RPMI8226 (cell line): ENCODE data around the gene S100PBP.

Experiments
- DNase-seq: peaks from one replicate; pipeline ENCODE4 v3.0.0-alpha.2; 2015

S100PBP gene

GRCh38 chr1:32888677-32889420 lies 71.4 kb downstream of the S100PBP start:
- no peak for DNase-seq

DNA sequence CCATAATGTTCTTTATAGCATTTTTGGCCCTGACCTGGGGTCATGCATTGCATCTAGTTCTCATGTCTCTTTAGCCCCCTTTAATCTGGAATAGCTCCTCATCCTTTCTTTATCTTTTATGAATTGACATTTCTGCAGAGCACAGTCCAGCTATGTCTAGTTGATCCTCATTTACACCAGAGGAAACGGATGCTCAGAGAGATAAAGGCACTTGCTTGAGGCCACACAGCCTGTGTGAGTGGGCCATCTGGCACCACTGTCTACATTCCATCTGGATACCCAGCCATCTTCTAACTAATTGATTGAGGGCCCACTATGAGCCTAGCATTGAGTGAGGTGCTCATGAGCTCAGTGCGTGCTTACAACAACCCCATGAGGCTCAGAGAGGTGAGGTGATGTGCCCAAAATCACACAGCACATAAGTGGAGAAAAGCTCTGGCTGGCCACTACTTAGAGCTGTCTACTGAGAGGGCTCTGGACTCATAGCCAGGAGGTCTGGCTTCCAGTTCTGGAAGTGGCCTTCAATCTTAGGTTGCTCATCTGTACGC lies 72.4 kb downstream of the S100PBP start:
- no peak for DNase-seq

GRCh38 chr1:32890516-32891240 lies 73.2 kb downstream of the S100PBP start:
- no peak for DNase-seq

DNA sequence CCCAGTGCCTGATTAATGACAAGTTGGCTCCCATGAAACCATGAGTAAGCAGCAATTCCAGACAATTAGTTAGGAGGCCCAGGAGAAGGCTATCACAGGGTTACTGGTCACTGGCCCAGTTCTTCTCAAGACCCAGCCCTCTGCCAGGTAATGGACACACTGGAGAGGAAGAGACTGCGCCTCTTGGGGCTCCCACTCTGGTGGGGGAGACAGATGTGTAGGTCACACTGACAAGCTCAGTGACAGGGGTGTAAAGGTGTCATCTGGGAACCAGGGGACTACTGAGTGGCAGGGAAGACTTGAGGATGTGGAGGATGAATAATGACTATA lies 73.8 kb downstream of the S100PBP start:
- DNase-seq: no peak

DNA sequence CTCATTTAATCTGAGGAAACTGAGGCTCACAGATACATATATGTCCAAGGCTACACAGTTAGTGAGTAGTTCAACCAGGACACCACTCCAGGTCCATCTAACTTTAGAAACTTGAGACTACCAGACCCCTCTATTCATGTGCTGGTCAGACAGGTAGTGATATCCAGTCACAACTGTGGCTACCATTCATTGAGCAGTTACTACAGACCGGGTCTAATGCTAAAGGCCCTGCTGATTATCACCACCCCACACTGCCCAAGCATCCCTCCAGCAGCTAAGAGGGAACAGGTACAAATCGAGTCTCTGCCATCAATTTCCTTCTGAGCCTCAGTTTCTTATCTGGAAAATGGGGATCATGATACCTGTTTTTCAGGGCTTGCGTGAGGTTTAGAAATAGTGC lies 74.2 kb downstream of the S100PBP start:
- DNase-seq: no peak

- DNase-seq: peak; percentile 76
Observed at GRCh38 chr1:32892368-32893197, 75.1 kb downstream of the S100PBP start.

GRCh38 chr1:32893198-32894018 lies 76.0 kb downstream of the S100PBP start:
- peak; percentile 38 for DNase-seq

DNA sequence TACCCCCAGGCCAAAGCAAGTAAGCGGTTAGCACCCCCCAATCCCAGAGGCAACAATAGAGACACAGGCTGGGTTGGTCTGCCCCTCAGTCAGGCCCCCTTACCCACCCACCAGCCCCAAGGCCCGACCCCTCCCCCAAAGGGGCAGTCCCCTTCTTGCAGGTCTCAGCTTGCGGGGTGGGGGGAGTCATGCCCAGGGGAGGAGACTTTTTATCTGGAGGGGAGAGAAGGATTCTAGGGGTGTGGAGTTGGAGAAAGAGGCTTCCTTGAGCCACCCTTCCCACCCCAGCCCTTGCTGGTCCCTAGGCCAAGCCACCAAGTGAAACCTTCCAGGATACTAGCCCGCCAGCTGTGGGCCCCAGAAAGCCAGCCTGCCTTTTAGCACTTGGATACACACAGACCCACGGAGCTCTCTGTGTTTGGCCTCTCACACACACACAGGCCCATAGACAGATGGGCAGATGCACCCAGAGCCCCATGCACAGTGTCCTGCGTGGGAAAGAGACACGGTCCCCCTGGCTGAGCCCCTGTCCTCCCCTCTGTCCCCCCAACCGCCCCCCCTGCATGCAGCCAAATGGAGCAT lies 76.7 kb downstream of the S100PBP start:
- no peak for DNase-seq

DNA sequence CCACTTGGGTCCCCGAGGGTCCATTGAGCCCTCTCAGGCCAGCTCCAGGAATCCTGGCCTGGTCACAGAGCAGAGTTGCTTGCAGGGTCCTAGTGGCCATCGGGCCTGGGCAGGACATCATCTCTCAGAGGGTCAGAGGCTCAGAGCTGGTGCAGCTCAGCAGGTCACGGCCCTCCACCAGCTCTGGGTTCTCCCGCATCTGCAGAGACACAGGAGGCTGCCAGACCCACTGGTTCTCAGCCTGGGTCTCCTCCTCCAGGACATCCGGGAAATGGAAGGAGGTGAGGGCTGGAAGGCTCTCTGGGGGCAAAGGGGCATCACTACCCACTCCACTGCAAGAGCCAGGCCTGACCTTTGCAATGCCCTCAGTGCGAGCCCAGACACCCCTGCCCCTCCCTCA lies 77.2 kb downstream of the S100PBP start:
- DNase-seq: no peak

GRCh38 chr1:32895325-32896215 lies 78.1 kb downstream of the S100PBP start:
- no peak for DNase-seq

- no peak for DNase-seq
Observed at GRCh38 chr1:32896451-32896850, 79.0 kb downstream of the S100PBP start.

- DNase-seq: no peak
Observed at GRCh38 chr1:32897082-32898049, 79.9 kb downstream of the S100PBP start.

- DNase-seq: no peak
Observed at GRCh38 chr1:32898056-32898455, 80.6 kb downstream of the S100PBP start.

DNA sequence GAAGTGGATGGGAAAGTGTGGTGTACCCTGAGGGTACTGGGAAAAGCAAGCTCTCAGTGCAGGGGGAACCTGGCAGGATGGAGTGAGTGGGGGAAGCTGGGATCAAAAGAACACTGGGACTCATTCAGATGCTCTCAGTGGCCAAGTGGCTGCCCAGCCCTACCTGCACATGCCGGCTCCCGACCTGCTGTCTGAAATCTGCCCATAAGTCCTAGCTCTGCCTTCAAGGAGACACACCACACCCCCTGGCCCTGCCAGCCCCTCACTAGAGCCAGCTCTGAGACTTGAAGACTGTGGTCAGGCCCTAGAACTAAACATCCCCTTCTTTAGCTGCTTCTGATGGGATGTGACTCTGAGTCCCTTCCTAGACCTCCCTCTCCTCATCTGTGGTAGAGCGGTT lies 81.5 kb downstream of the S100PBP start:
- DNase-seq: no peak

GRCh38 chr1:32899586-32900296 lies 82.3 kb downstream of the S100PBP start:
- no peak for DNase-seq

DNA sequence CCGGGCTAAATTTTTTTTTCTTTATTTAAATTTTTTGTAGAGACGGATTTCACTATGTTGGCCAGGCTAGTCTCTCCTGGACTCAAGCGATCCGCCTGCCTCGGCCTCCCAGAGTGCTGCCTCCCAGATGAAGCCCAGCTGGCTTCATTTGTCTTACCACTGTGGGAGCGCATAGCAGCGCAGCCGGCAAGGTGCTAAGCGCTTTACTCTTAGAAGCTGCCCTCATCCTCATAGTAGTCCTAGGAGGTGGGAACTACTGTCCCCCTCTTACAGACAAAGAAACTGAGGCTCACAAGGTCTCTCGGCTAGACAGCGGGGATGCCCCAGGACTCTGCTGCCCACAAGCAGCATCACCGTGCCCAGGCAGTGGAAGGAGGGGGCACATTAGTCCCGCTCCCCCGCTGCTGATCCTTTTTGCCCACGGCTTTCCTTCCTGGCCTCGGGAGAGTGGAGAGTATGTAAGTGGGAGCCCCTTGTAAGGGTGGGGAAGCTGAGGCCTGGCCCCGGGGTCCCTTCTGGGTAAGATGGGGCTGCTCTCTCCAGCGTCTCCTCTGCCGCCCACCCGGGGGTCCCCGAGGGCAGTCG lies 83.0 kb downstream of the S100PBP start:
- DNase-seq: no peak

GRCh38 chr1:32900956-32901822 lies 83.7 kb downstream of the S100PBP start, which contains the start of gene TMEM54:
Gene TMEM54, minus strand, starts transcription at chr1:32901389. Its CDS starts 151 bp downstream, at chr1:32901238.
- DNase-seq: no peak
